SK-N-SH treated with all-trans-retinoic acid at 6 μM for 48 hours (cell line): ENCODE results near the gene POLH.

Experiments used
- ATAC-seq: fragments of 200-7000 bp; cut with Tn5 transposase; 3 replicates; pipeline ENCODE4 v1.9.1; 2020; ENCODE audit warnings: mild to moderate bottlenecking, moderate library complexity
- BACH2 ChIP-seq: fragments of 250-450 bp; sonication (Bioruptor Pico); IDR thresholded peaks from 2 replicates; pipeline ENCODE4 v1.9.0; 2021; ENCODE audit warnings: mild to moderate bottlenecking, borderline replicate concordance
- CSDC2 ChIP-seq: fragments of 250-450 bp; sonication (Bioruptor Pico); IDR thresholded peaks from 2 replicates; pipeline ENCODE4 v1.5.0; 2020; ENCODE audit warnings: mild to moderate bottlenecking, moderate library complexity
- CSRNP3 ChIP-seq: fragments of 250-450 bp; sonication (Bioruptor Pico); IDR thresholded peaks from 2 replicates; pipeline ENCODE4 v1.5.1; 2021; ENCODE audit warnings: mild to moderate bottlenecking, moderate library complexity
- ESRRG ChIP-seq: fragments of 250-450 bp; sonication (Bioruptor Pico); IDR thresholded peaks from 2 replicates; pipeline ENCODE4 v1.6.1; 2021; ENCODE audit warnings: mild to moderate bottlenecking
- GLIS3 ChIP-seq: fragments of 250-450 bp; sonication (Bioruptor Pico); IDR thresholded peaks from 2 replicates; pipeline ENCODE4 v1.5.0; 2020; ENCODE audit warnings: mild to moderate bottlenecking, moderate library complexity
- ISL1 ChIP-seq: fragments of 250-450 bp; sonication (Bioruptor Pico); IDR thresholded peaks from 2 replicates; pipeline ENCODE4 v2.1.2; 2022; ENCODE audit warnings: mild to moderate bottlenecking, moderate library complexity
- OSR1 ChIP-seq: fragments of 250-450 bp; sonication (Bioruptor Pico); IDR thresholded peaks from 2 replicates; pipeline ENCODE4 v1.8.0; 2022; ENCODE audit warnings: moderate library complexity, mild to moderate bottlenecking, inconsistent platforms
- POU6F1 ChIP-seq: fragments of 250-450 bp; sonication (Bioruptor Pico); IDR thresholded peaks from 2 replicates; pipeline ENCODE4 v1.8.0; 2021; ENCODE audit warnings: low read depth, mild to moderate bottlenecking, moderate library complexity, borderline replicate concordance
- PPARA ChIP-seq: fragments of 250-450 bp; sonication (Bioruptor Pico); IDR thresholded peaks from 2 replicates; pipeline ENCODE4 v1.5.0; 2020; ENCODE audit warnings: mild to moderate bottlenecking, borderline replicate concordance
- RARB ChIP-seq: fragments of 250-450 bp; sonication (Bioruptor Pico); IDR thresholded peaks from 2 replicates; pipeline ENCODE4 v1.8.0; 2021; ENCODE audit warnings: mild to moderate bottlenecking, moderate library complexity
- SNAI2 ChIP-seq: fragments of 250-450 bp; sonication (Bioruptor Pico); IDR thresholded peaks from 2 replicates; pipeline ENCODE4 v1.5.0; 2020; ENCODE audit warnings: mild to moderate bottlenecking, moderate library complexity
- TCF4 ChIP-seq: fragments of 250-450 bp; sonication (Bioruptor Pico); IDR thresholded peaks from 2 replicates; pipeline ENCODE4 v1.8.0; 2021; ENCODE audit warnings: mild to moderate bottlenecking, moderate library complexity, borderline replicate concordance
- TOX ChIP-seq: fragments of 250-450 bp; sonication (Bioruptor Pico); IDR thresholded peaks from 2 replicates; pipeline ENCODE4 v1.8.0; 2021; ENCODE audit warnings: mild to moderate bottlenecking, moderate library complexity, borderline replicate concordance
- ZFP3 ChIP-seq: fragments of 250-450 bp; sonication (Bioruptor Pico); IDR thresholded peaks from 2 replicates; pipeline ENCODE4 v1.5.0; 2020; ENCODE audit warnings: mild to moderate bottlenecking, moderate library complexity
- ZFP30 ChIP-seq: fragments of 450-650 bp; formaldehyde crosslinking; IDR thresholded peaks from 2 replicates; pipeline ENCODE4 v1.5.0; 2022; ENCODE audit warnings: mild to moderate bottlenecking, moderate library complexity
- ZNF565 ChIP-seq: fragments of 450-650 bp; formaldehyde crosslinking; conservative IDR thresholded peaks from 2 replicates; pipeline ENCODE4 v1.5.0; 2020; ENCODE audit warnings: low read depth, mild to moderate bottlenecking, moderate library complexity
- ZNF70 ChIP-seq: fragments of 450-650 bp; formaldehyde crosslinking; IDR thresholded peaks from 2 replicates; pipeline ENCODE4 v1.5.0; 2020; ENCODE audit warnings: mild to moderate bottlenecking, moderate library complexity
- TF ChIP-seq, protein P1 (sequence below): fragments of 250-450 bp; sonication (Bioruptor Pico); IDR thresholded peaks from 2 replicates; pipeline ENCODE4 v1.5.1; 2020; ENCODE audit warnings: low read depth, mild to moderate bottlenecking, moderate library complexity
- TF ChIP-seq, protein P2 (sequence below): fragments of 250-450 bp; sonication (Bioruptor Pico); IDR thresholded peaks from 2 replicates; pipeline ENCODE4 v1.8.0; 2020; ENCODE audit warnings: mild to moderate bottlenecking, moderate library complexity, borderline replicate concordance

The POLH gene

DNA sequence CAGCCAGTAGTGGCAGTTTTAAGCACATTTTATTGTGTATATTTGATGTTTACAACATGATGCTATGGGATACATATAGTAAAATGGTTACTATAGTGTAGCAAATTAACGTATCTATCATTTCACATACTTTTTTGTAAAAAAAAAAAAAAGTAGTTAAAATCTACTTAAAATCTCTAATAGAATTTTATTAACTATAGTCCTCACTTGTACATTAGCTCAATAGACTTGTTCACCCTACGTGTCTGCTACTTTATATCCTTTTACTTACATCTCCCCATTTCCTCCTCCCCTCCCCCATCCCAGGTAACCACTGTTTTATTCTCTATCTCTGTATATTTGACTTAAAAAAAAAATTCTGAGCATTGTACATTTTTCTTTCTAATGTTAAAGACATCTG, 30.0 kb downstream of the POLH start:
- no peak for ATAC-seq
- no peak for TF ChIP-seq BACH2 (CRISPR knock-in tag)
- TF ChIP-seq ESRRG, result no peak
- no peak for TF ChIP-seq CSDC2 (CRISPR knock-in tag)
- no peak for TF ChIP-seq RARB (CRISPR knock-in tag)
- no peak for TF ChIP-seq GLIS3
- no peak for TF ChIP-seq SNAI2 (CRISPR knock-in tag)
- TF ChIP-seq, protein P1, sequence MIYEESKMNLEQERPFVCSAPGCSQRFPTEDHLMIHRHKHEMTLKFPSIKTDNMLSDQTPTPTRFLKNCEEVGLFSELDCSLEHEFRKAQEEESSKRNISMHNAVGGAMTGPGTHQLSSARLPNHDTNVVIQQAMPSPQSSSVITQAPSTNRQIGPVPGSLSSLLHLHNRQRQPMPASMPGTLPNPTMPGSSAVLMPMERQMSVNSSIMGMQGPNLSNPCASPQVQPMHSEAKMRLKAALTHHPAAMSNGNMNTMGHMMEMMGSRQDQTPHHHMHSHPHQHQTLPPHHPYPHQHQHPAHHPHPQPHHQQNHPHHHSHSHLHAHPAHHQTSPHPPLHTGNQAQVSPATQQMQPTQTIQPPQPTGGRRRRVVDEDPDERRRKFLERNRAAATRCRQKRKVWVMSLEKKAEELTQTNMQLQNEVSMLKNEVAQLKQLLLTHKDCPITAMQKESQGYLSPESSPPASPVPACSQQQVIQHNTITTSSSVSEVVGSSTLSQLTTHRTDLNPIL (CRISPR knock-in tag), result no peak
- no peak for TF ChIP-seq POU6F1 (CRISPR knock-in tag)

DNA sequence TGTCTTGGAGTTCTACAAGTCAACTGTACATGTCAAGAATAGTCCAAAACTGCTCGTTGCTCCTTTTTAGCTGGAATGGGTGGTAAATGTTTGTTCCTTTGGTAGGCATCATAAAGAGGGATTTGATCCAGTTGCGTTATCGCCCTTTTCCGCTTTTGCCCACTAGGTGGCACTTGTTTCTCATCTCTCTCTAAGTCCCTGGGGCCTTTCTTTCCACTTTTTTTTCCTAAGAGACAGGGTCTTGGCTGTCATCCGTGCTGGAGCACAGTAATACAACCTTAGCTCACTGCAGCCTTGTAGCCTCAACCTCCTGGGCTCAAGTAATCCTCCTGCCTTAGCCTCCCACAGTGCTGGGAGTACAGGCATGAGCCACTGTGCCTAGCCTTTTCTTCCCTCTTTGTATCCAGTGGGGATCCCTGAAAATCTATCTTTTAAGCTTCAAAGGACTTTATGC, 32.4 kb downstream of the POLH start:
- TF ChIP-seq SNAI2 (CRISPR knock-in tag) (no peak), CSRNP3 (CRISPR knock-in tag) (no peak), CSDC2 (CRISPR knock-in tag) (no peak), ZFP3 (no peak), ZNF70 (no peak), TCF4 (no peak), PPARA (no peak), BACH2 (CRISPR knock-in tag) (no peak), POU6F1 (CRISPR knock-in tag) (no peak), GLIS3 (no peak), TOX (CRISPR knock-in tag) (no peak)
- TF ChIP-seq, protein P1 (CRISPR knock-in tag), result no peak
- TF ChIP-seq, protein P2, sequence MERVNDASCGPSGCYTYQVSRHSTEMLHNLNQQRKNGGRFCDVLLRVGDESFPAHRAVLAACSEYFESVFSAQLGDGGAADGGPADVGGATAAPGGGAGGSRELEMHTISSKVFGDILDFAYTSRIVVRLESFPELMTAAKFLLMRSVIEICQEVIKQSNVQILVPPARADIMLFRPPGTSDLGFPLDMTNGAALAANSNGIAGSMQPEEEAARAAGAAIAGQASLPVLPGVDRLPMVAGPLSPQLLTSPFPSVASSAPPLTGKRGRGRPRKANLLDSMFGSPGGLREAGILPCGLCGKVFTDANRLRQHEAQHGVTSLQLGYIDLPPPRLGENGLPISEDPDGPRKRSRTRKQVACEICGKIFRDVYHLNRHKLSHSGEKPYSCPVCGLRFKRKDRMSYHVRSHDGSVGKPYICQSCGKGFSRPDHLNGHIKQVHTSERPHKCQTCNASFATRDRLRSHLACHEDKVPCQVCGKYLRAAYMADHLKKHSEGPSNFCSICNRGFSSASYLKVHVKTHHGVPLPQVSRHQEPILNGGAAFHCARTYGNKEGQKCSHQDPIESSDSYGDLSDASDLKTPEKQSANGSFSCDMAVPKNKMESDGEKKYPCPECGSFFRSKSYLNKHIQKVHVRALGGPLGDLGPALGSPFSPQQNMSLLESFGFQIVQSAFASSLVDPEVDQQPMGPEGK (CRISPR knock-in tag), result no peak
- peak; percentile 87 for ATAC-seq

DNA sequence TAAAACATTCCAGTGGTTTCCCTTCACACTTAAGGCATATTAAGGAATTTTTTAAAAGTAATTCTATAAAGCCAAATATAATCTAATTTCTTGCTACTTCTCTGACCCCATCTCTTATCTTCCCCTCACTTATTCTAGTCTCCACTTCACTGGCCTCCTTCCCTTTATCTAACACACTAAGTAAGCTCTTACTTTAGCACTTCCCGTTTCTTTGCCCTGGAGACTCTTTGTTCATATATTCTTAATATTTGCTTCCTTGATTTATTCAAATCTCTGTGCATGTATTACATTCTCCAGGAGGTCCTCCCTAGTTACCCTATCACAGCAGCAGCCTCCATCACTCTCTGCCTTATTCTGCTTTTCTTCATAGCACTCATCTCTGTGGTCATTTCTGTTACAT, 32.8 kb downstream of the POLH start:
- TF ChIP-seq ZFP3, result no peak
- no peak for TF ChIP-seq OSR1 (CRISPR knock-in tag)
- no peak for TF ChIP-seq CSDC2 (CRISPR knock-in tag)
- no peak for TF ChIP-seq TOX (CRISPR knock-in tag)
- TF ChIP-seq TCF4, result no peak
- no peak for ATAC-seq

DNA sequence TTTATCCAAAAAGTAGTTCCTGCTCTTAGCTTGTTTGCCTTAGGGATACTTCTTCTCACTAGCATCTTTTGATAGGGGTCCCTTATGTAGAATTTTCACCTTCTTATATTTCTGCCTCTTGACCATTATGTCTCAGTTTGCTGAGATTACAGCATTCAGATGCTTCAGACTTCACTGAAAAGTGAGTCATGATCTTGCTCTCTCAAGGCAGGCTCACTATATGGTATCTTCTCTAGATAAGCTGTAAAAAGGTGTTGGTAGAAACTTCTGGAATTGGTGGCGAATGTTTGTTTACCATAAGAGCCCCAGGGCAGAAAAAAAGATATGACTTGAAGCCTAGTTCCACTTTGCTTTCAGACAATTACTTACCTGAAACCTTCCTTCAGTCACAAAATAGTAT, 33.4 kb downstream of the POLH start:
- ATAC-seq, result no peak
- no peak for TF ChIP-seq ZNF565 (CRISPR knock-in tag)
- no peak for TF ChIP-seq POU6F1 (CRISPR knock-in tag)
- no peak for TF ChIP-seq OSR1 (CRISPR knock-in tag)
- TF ChIP-seq ZFP30 (CRISPR knock-in tag), result no peak
- TF ChIP-seq TCF4, result no peak
- TF ChIP-seq ZFP3, result no peak
- TF ChIP-seq ZNF70, result no peak
- TF ChIP-seq ISL1, result no peak
- TF ChIP-seq, protein P2 (CRISPR knock-in tag), result no peak
